Measurements from ENCODE around the gene CARD14.

DNA sequence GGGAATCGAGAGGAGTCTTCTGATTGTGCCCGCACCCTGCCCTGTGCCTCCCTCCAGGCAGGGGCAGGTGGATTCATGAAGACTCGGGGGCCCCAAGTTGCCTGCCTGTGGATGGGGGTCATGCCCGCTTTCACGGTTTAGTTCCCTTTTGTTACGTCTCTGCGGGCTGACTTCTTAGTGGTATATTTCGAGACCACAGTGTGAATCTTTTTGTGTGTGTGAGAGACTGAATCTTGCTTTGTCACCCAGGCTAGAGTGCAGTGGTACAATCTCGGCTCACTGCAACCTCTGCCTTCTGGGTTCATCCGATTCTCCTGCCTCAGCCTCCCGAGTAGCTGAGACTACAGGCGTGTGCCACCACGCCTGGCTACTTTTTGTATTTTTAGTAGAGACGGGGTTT lies 72.7 kb downstream of the CARD14 start:
- TF ChIP-seq, protein P1, sequence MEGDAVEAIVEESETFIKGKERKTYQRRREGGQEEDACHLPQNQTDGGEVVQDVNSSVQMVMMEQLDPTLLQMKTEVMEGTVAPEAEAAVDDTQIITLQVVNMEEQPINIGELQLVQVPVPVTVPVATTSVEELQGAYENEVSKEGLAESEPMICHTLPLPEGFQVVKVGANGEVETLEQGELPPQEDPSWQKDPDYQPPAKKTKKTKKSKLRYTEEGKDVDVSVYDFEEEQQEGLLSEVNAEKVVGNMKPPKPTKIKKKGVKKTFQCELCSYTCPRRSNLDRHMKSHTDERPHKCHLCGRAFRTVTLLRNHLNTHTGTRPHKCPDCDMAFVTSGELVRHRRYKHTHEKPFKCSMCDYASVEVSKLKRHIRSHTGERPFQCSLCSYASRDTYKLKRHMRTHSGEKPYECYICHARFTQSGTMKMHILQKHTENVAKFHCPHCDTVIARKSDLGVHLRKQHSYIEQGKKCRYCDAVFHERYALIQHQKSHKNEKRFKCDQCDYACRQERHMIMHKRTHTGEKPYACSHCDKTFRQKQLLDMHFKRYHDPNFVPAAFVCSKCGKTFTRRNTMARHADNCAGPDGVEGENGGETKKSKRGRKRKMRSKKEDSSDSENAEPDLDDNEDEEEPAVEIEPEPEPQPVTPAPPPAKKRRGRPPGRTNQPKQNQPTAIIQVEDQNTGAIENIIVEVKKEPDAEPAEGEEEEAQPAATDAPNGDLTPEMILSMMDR (conservative IDR thresholded peaks at IDR 0.05; ENCODE audit: low read depth, low read length): no peak
- TF ChIP-seq EZH2 (IDR thresholded peaks at IDR 0.05; ENCODE audit: borderline replicate concordance, low read depth, low read length, poor library complexity, severe bottlenecking): no peak
